WTC11 (cell line): ENCODE measurements around the gene CCBE1. TPM values are rescaled to one million over a fixed set of nuclear protein-coding genes. Genes with fewer than 3 reads are reported as not detected.
"Not testable (repeated sequence)": the region's sequence is repeated elsewhere in the genome, so short reads cannot be mapped to it uniquely, and the experiment has no call there.

ENCODE experiments used
- ATAC-seq: fragments of 200-7000 bp; cut with Tn5 transposase; 2 replicates; pipeline ENCODE4 v1.10.0; 2021; ENCODE audit warnings: mild to moderate bottlenecking, moderate library complexity
- CTCF ChIA-PET: fragments of 300-600 bp; sonication (Branson Sonifier 250); formaldehyde crosslinking; loops from one replicate; lab custom pipeline; 2021; ENCODE audit warnings: antibody characterized with exemption; lab: Charles Lee
- POLR2A ChIA-PET: fragments of 350-600 bp; sonication (Branson Sonifier 250); formaldehyde crosslinking; loops from one replicate; lab custom pipeline; 2021; ENCODE audit warnings: antibody characterized with exemption; lab: Charles Lee
- DNase-seq: peaks from one replicate; pipeline ENCODE4 v3.0.0; 2021; ENCODE audit warnings: low spot score
- H3K27ac Mint-ChIP-seq: 2 replicates; pipeline ENCODE4 v1.8.0; 2021; ENCODE audit warnings: mixed read lengths
- H3K27me3 Mint-ChIP-seq: 2 replicates; pipeline ENCODE4 v1.8.0; 2021; ENCODE audit warnings: low read depth, mild to moderate bottlenecking, moderate library complexity, mixed read lengths
- H3K36me3 Mint-ChIP-seq: 2 replicates; pipeline ENCODE4 v1.8.0; 2021; ENCODE audit warnings: mixed read lengths
- H3K4me1 Mint-ChIP-seq: 2 replicates; pipeline ENCODE4 v1.8.0; 2022; ENCODE audit warnings: mixed read lengths
- H3K4me3 Mint-ChIP-seq: 2 replicates; pipeline ENCODE4 v1.8.0; 2021; ENCODE audit warnings: mild to moderate bottlenecking, moderate library complexity, mixed read lengths
- H3K9me3 Mint-ChIP-seq: 2 replicates; pipeline ENCODE4 v1.8.0; 2021; ENCODE audit warnings: mixed read lengths
- AR ChIP-seq: fragments of 250-450 bp; sonication (Bioruptor Pico); IDR thresholded peaks from 2 replicates; pipeline ENCODE4 v1.9.0; 2021; ENCODE audit warnings: mild to moderate bottlenecking
- ATF3 ChIP-seq: sonication (generic); formaldehyde crosslinking; conservative IDR thresholded peaks from 2 replicates; pipeline ENCODE4 v1.8.1; 2022; ENCODE audit warnings: mild to moderate bottlenecking, missing genetic modification reagents
- CTCF ChIP-seq: fragments of 200-600 bp; IDR thresholded peaks from 2 replicates; pipeline ENCODE4 v1.8.0; 2022; ENCODE audit warnings: antibody characterized with exemption
- ELF4 ChIP-seq: sonication (generic); formaldehyde crosslinking; IDR thresholded peaks from 2 replicates; pipeline ENCODE4 v1.8.1; 2022; ENCODE audit warnings: low read depth, mild to moderate bottlenecking, moderate library complexity, missing genetic modification reagents
- ERG ChIP-seq: fragments of 250-450 bp; sonication (Bioruptor Pico); IDR thresholded peaks from 2 replicates; pipeline ENCODE4 v1.8.0; 2021; ENCODE audit warnings: mild to moderate bottlenecking
- ETV6 ChIP-seq: sonication (generic); formaldehyde crosslinking; IDR thresholded peaks from 2 replicates; pipeline ENCODE4 v1.8.1; 2022; ENCODE audit warnings: mild to moderate bottlenecking, missing genetic modification reagents
- FOXK1 ChIP-seq: sonication (generic); formaldehyde crosslinking; IDR thresholded peaks from 2 replicates; pipeline ENCODE4 v1.8.0; 2022; ENCODE audit warnings: mild to moderate bottlenecking, moderate library complexity, missing genetic modification reagents
- GTF2I ChIP-seq: fragments of 250-450 bp; sonication (Bioruptor Pico); conservative IDR thresholded peaks from 2 replicates; pipeline ENCODE4 v1.4.0; 2021; ENCODE audit warnings: mild to moderate bottlenecking
- MLX ChIP-seq: sonication (generic); formaldehyde crosslinking; IDR thresholded peaks from 2 replicates; pipeline ENCODE4 v1.8.1; 2023; ENCODE audit warnings: mild to moderate bottlenecking, missing genetic modification reagents, moderate library complexity
- NFATC4 ChIP-seq: fragments of 250-450 bp; sonication (Bioruptor Pico); IDR thresholded peaks from 2 replicates; pipeline ENCODE4 v1.9.0; 2021; ENCODE audit warnings: mild to moderate bottlenecking
- NFYB ChIP-seq: sonication (generic); formaldehyde crosslinking; conservative IDR thresholded peaks from 2 replicates; pipeline ENCODE4 v1.8.0; 2022; ENCODE audit warnings: low read depth, missing genetic modification reagents
- NR3C1 ChIP-seq: sonication (generic); formaldehyde crosslinking; conservative IDR thresholded peaks from 2 replicates; pipeline ENCODE4 v1.8.1; 2023; ENCODE audit warnings: low read depth, mild to moderate bottlenecking, missing genetic modification reagents
- OVOL2 ChIP-seq: fragments of 250-450 bp; sonication (Bioruptor Pico); IDR thresholded peaks from 2 replicates; pipeline ENCODE4 v1.9.0; 2021; ENCODE audit warnings: mild to moderate bottlenecking, borderline replicate concordance
- SP1 ChIP-seq: sonication (generic); formaldehyde crosslinking; conservative IDR thresholded peaks from 2 replicates; pipeline ENCODE4 v1.8.1; 2022; ENCODE audit warnings: missing genetic modification reagents
- TCF7 ChIP-seq: sonication (generic); formaldehyde crosslinking; IDR thresholded peaks from 2 replicates; pipeline ENCODE4 v1.8.0; 2022; ENCODE audit warnings: mild to moderate bottlenecking, low read depth, missing genetic modification reagents, moderate library complexity
- TP53 ChIP-seq: sonication (generic); formaldehyde crosslinking; IDR thresholded peaks from 2 replicates; pipeline ENCODE4 v1.8.1; 2023; ENCODE audit warnings: mild to moderate bottlenecking, missing genetic modification reagents
- ZBTB21 ChIP-seq: sonication (generic); formaldehyde crosslinking; IDR thresholded peaks from 2 replicates; pipeline ENCODE4 v1.8.1; 2023; ENCODE audit warnings: mild to moderate bottlenecking, missing genetic modification reagents, borderline replicate concordance
- ZMAT4 ChIP-seq: fragments of 250-450 bp; sonication (Bioruptor Pico); IDR thresholded peaks from 2 replicates; pipeline ENCODE4 v1.9.0; 2021; ENCODE audit warnings: mild to moderate bottlenecking
- ZNF219 ChIP-seq: sonication (generic); formaldehyde crosslinking; IDR thresholded peaks from 2 replicates; pipeline ENCODE4 v1.8.0; 2023; ENCODE audit warnings: missing genetic modification reagents, mild to moderate bottlenecking, borderline replicate concordance
- ZNF425 ChIP-seq: fragments of 250-450 bp; sonication (Bioruptor Pico); conservative IDR thresholded peaks from 2 replicates; pipeline ENCODE4 v1.9.0; 2021; ENCODE audit warnings: mild to moderate bottlenecking
- ZNF671 ChIP-seq: fragments of 250-450 bp; sonication (Bioruptor Pico); IDR thresholded peaks from 2 replicates; pipeline ENCODE4 v1.8.0; 2021; ENCODE audit warnings: mild to moderate bottlenecking
- total RNA-seq: library from RNA; stranded (reverse); gene quantifications from 3 replicates; pipeline ENCODE4 v1.2.3, GENCODE V29; 2021

Gene CCBE1
- total RNA-seq, 1 experiment from 2014 or later, result 9.7 TPM

- TF ChIP-seq ERG (CRISPR knock-in tag), result no peak
Measured at GRCh38 chr18:59715966-59716369, 18.7 kb upstream of the CCBE1 start (continued).

GRCh38 chr18:59715445-59715844, 18.2 kb upstream of the CCBE1 start:
- Mint-ChIP-seq H3K9me3 (peaks cover 4% of the 10 kb centered on the region; the same call in 1 of the 2 replicates), H3K27ac (no peak overlapping the region), H3K27me3 (no peaks in the 10 kb centered on the region), H3K36me3 (no peaks in the 10 kb centered on the region), H3K4me3 (no peak overlapping the region), H3K4me1 (peaks cover 9% of the 10 kb centered on the region)
- DNase-seq (no peak), ATAC-seq (no peak)
- POLR2A ChIA-PET, result no interaction called here
- TF ChIP-seq CTCF, result no peak
- no peak for TF ChIP-seq NR3C1 (CRISPR knock-in tag)
- no peak for TF ChIP-seq MLX
- TF ChIP-seq ATF3 (CRISPR knock-in tag), result no peak
- no peak for TF ChIP-seq ZBTB21 (CRISPR knock-in tag)
- no peak for TF ChIP-seq SP1 (CRISPR knock-in tag)
- TF ChIP-seq ZMAT4 (CRISPR knock-in tag), result no peak
- no peak for TF ChIP-seq GTF2I
- no peak for TF ChIP-seq AR (CRISPR knock-in tag)
- TF ChIP-seq ZNF425, result no peak
- TF ChIP-seq TP53 (CRISPR knock-in tag), result no peak
- no peak for TF ChIP-seq ZNF219 (CRISPR knock-in tag)
- no peak for TF ChIP-seq FOXK1 (CRISPR knock-in tag)
- TF ChIP-seq ZNF671 (CRISPR knock-in tag), result no peak
- TF ChIP-seq ETV6 (CRISPR knock-in tag), result no peak
- TF ChIP-seq ELF4 (CRISPR knock-in tag), result no peak
- no peak for TF ChIP-seq NFATC4
- TF ChIP-seq NFYB (CRISPR knock-in tag), result no peak
- no peak for TF ChIP-seq OVOL2 (CRISPR knock-in tag)
- no peak for TF ChIP-seq TCF7 (CRISPR knock-in tag)
- CTCF ChIA-PET, result interaction anchor here (1.4 to 6.9 kb wide), 2 partner anchors 18 to 84 kb away, joined by 4 to 55 read pairs; partner anchors contain the start of gene CCBE1

GRCh38 chr18:59714096-59714495, 16.9 kb upstream of the CCBE1 start:
- H3K4me1 Mint-ChIP-seq, result peaks cover 13% of the 10 kb centered on the region
- not testable (repeated sequence) for H3K9me3 Mint-ChIP-seq
- CTCF ChIA-PET, result interaction anchor here (1.0 to 6.9 kb wide), 3 partner anchors 17 to 110 kb away, joined by 3 to 55 read pairs (median 4); partner anchors contain the start of gene CCBE1

More at GRCh38 chr18:59714096-59714495, 16.9 kb upstream of the CCBE1 start:
- DNase-seq, H3K36me3 Mint-ChIP-seq, ATAC-seq, H3K27me3 Mint-ChIP-seq, POLR2A ChIA-PET, H3K27ac Mint-ChIP-seq, H3K4me3 Mint-ChIP-seq: not testable (repeated sequence)
